Hematopoietic multipotent progenitor cell treated with erythropoietin and hydrocortisone succinate and interleukin-3 and kit ligand, for 8 days (in vitro differentiated cells): Measurements from ENCODE around the gene IGSF21.
"Not testable (repeated sequence)": the region's sequence is repeated elsewhere in the genome, so short reads cannot be mapped to it uniquely, and the experiment has no call there.

Experiments used
- DNase-seq: peaks from one replicate; pipeline ENCODE4 v3.0.0-alpha.2; 2015

Gene IGSF21

DNA sequence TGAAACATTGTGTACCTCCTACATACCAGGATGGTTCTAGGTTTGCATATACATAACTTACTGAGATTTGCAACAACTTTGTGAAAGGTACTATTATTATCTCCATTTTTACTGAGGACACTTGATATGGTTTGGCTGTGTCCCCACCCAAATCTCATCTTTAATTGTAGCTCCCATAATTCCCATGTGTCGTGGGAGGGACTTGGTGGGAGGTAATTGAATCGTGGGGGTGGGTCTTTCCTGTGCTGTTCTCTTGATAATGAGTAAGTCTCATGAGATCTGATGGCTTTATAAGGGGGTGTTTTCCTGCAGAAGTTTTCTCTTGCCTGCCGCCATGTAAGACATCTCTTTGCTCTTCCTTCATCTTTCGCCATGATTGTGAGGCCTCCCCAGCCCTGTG, 40.1 kb downstream of the IGSF21 start:
- no peak for DNase-seq

DNA sequence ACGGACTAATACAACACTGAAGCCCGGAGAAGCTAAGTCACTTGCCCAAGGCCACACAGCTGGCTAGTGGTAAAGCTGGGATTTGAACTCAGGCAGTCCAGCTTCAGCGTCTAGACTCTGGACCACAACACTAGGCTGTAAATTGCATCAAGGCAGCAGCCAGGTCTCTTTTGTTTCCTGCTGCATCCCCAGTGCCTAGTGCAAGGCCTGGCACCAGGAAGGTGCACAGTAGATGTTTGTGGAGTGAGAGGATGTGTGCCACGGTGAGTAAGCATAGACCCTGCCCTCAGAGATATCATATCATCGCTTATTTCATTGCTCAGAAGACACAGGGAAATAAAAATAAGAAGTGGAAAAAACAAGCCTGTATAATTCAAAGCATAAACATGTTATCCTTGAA, 40.9 kb downstream of the IGSF21 start:
- no peak for DNase-seq

DNA sequence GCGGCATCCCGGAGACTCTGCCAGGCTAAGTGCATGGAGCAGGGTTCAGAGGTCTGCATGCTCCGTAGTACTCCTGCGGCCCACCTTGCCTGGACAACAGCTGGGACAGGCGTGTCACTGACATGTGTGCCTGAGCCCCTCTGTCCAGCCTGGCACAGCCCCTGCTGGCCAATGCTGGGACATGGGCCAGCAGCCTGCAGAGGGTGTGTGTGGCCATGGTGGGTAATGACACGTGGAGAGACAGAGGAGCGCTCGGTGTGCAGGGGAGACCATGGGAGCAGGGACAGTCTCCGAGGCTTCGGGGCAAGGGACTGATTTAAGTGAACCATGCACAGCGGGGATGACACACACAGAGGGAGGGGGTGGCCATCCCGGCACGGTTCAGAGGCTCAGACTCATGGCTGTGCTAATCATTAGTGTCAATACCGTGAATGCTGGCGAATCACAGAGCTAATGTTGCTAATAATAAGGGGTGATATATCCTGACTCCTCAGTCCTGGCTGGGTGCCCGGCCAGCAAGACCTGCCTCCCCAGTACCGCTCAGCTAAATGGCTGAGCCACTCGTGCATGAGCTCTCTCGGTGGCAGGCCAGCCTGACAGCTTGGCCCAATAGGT, 41.5 kb downstream of the IGSF21 start:
- no peak for DNase-seq

DNA sequence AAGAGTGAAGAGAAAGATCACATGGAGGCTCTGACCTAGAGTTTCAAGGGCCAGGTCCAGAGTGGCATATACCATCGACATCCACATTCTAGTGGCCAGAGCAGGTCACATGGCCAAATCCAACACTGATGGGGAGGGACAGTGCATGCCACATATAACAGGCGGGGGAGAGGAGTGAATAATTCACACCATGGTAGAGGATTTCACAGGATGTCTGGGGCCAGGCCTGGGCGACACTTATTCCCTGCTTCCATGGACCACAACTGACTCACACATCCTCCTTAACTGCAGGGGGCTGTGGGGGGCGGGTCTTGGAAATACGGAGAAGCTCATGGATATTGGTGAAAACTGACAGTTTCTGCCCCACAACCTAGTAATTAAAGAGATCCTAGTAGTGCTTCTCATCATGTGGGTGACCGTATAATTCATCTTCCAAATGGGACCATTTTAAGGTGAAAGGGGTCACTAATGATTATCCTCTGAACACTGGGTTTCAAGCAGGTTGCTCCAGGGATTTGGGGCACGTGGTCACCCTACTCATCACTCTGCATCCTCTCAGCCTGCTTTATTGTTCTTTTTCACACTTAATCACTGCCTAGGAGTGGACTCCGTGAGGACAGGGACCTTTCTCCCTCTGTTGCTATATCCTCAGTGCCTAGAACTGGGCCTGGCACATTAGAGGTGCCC, 44.0 kb downstream of the IGSF21 start:
- DNase-seq: no peak

DNA sequence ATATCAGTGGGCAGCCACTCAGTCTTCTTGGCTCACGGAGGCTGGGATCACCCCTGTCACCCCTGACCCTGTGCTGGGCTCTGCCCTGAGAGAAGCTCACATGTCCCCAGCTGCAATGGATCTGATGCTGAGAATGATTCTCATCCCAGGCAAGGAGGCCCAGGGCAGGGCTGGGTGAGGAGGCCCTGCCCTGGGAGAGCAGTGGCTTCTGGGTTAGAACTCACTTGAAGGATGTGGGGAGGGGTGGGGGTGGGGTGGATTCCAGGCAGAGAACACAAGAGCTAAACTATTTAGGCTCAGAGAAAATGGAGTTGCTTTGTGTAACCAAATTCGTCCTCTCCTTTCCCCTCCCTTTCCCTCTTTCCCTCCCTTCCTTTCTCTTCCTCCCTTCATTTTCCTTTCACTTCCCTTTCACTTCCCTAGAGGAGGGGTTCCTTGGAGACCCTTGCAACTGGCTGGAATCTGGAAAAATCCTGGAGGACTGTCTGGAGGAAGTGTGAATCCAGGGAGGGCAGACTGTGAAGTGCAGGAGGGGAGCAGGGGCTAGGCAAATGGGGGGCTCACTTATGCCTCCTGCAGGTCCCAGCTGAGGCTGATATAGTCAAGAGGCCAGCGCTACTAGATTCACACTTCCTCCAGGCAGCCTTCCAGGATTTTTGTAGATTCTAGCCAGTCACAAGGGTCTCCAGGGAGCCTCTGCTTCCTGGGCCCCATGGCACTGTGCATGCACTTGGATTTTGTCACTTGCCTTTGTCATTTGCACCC, 47.0 kb downstream of the IGSF21 start:
- no peak for DNase-seq

DNA sequence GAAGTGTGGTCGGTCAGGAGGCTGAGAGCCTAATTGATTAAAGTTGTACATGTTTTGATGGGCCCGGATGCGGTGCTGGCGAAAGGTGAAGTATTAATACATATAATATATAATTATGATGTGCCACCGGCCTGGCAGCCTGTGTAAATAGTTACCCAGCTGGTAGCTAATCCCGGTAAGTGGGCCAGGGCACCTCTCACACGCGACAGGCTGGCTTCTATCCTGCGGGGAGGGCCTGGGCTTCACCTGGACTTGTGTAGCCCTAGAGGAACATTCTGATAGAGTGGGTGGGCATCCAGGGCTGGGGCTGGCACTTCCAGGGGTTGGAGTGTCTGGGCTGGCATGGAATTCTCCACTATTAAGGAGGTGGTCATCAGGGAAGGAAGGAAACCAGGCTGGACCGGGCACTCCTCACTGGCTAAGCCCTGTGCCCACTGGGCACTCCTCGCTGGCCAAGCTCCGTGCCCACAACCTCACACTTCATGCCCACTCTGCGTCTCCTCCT, 48.3 kb downstream of the IGSF21 start:
- DNase-seq: no peak

DNA sequence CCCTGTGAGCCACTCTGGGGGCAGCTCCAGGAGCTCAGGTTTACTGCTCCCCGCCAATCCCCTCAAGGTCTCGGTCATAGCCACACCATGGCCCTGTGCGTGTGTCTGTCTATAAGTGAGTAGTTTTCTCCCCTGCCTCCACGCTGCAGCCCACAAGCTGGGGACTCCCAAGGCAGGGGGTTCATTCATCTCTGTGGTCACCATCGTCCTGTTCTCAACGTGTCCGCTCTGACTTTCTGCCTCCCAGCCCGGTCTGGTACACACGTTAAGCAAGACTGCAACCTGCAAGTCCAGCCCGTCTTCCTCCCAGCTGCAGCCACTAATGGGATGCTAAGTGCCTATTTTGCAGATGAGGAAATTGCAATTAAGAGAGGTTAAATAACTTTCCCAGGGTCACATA, 49.8 kb downstream of the IGSF21 start:
- DNase-seq: no peak

DNA sequence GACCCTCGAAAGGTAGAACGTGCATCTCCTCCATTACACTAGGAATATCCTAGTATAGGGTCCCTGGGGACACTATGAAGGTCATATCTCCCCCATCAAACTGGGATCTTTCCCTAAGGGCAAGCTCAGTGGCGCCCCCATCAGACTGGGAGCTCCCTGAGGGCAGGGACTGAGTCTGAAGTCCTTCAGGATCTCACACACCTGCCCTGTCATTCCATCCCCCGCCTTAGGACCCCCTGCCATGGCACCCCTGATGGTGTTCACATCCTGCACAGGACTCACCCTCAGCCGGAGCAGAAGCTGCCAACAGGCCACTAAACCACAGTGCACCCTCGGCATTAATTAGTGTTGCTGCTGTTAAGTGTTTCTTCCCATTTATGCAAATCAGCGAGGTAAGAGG, 50.4 kb downstream of the IGSF21 start:
- no peak for DNase-seq

DNA sequence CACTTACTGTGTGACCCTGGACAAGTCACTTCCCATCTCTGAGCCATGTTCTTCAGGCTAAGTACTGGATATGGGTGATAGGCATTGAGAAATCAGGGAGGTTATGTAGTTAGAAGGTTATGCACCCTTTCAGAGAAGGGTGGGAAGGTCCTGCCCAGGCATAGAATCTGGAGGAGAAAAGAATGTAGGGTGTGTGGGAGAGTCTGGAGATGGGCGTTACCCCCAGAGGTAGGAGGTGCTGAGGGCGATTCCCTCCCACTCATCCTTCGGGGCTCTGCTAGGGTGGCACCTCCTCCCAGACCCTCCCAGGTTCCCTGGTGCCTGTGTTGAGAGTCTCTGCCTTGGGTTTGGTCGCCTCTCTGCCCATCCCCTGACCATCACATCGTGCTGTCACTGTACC, 51.1 kb downstream of the IGSF21 start:
- DNase-seq: no peak

DNA sequence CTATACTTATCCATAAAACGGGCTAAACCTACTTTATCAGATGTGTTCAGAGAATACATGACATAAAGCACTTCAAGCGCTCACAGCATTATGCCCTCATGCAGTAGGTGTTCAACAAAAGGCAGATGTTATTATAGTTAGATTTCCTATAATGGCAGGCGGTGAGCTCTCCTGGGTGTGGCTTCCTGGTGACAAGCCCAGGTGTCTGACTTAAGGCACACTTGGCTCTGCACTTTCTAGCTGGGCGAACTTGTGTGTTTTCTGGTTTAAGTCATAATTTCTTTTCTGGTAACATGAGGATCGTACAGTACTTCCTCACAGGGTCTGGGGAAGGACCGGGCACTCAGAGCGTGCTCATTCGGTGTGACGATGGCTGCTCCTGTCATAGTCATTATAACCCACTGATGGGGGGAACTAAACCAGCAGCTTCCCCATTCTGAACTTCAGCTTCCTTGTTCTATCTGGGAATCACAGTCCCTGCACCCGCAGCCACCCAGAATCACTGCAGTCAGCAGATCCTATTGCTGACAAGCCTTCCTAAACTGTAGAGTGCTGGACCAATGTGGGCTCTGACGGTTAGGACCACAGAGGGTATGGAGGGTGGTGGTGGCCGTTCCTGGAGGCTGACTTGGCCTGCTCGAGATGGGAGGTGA, 52.8 kb downstream of the IGSF21 start:
- DNase-seq: no peak

DNA sequence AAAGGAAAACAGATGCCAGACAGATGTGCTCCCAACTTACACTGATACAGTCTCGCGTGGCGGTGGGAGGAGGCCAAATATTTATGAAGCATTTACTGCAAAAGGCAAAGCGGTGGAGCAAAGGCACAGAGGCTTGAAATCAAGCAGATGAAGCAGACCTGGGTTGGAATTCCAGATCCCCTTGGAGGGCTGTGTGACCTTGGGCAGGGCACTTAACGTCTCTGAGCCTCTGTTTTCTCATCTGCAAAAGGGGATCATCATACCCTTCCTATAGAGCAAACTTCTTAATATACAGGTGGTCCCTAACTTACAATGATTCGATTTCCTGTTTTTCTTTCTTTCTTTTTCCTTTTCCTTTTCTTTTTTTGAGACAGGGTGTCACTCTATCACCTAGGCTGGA, 54.1 kb downstream of the IGSF21 start:
- DNase-seq: no peak

DNA sequence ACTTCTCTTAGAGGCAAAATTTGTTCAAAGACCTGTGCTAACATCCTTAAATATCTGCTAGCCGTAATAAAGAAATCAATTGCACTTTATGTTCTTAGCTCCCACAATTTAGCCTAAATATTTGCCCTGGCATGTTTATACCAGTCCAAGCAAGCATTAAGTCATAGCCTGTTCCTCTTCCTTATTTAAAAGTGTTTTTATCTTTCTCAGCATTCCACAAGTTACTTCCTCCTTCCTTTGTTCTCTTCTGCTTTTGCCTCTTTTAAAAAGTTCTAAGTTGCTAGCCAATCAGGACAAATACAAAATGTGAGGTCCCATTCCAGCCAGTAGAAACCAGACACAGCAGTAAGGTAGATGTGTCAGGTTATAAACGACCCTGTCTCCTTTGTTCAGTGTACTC, 58.0 kb downstream of the IGSF21 start:
- not testable (repeated sequence) for DNase-seq

DNA sequence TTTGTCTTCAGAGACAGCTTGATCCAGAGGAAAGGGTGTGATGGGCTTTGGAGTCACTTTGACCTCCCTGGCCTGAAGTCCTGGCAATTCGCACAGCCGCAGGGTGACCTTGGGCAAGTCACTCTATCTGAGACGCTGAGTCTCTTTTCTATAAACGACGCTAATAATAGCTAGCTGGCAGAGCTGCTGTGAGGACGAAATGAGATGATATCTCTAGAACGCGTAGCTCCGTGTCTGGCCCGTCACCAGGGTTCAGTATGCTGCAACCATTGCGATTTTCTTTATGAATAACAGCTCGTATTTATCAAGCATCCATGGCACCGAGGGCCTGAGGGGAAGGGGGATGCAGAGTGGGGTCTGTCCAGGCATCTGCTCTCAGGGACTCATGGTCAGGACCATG, 58.7 kb downstream of the IGSF21 start:
- DNase-seq: no peak

DNA sequence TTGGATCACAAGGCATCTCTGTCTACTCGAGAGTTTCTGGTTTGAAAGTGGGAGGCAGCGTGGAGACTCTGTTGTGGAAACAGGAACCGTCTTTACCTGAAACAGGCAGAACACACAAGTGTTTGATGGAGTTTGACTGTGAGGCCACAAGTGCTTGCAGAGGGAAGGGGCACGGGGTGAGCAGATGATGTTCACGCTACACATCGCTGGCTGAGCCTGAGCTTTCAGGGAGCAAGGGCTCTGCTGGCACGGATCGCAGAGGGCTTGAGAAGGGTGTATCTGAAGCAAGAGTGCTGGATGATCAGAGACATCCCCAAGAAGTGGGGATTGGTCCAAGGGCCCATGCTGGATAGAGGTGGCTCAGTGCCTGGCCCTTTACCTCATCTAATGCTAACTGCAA, 59.3 kb downstream of the IGSF21 start:
- DNase-seq: no peak

DNA sequence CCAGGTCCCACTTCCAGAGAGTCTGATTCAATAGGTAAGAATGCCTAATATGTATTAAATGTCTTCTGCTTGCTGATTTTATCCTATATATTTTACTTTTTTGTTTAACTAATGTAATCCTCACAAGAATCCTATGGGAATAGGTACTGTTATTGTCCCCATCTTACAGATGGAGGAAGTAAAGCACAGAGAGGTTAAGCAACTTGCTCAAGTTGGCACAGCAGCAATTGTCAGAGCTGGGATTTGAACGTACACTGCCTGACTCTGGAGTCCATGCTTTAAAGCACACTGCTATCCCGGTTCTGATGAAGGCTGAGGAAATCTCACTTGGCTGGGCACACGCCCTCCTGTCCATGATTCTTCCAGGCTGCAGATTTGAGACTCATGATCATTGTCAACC, 62.8 kb downstream of the IGSF21 start:
- no peak for DNase-seq

DNA sequence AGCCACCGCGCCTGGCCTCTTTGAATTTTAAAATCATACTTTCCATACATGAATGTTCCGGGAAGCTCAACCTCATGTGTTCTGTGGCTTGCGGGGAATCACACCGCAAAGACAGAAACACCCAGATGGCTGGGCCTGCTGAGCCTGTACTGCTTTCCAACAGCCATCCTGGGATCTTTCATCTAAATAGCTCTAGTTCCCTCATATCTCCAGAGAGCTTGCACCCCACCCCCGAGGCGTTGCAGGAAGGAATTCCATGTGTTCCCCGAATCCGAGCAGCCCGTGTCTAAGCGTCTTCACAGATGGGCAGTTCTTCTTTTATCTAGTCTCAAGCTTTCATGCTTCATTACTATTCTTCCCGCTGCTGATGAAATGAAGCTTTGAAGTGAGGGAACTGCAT, 66.4 kb downstream of the IGSF21 start:
- DNase-seq: no peak

DNA sequence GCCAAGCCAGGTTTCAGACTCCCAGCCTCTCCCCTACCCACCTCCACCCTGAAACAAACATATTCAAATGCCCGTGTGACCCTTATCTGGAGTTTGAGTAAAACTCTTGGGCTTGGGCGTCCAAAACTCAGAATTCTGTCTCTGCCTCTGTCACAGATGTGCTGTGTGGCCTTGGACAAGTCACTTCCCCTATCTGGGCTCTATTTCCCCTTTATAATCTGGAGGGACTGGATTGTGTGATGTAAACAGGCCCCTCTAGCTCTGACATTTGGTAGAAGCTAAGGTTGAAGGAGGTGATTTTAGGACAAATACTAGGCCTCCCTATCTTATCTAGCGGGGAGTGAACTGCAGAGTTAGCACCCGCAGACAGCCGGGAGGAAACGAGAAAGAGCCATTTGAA, 67.5 kb downstream of the IGSF21 start:
- no peak for DNase-seq

DNA sequence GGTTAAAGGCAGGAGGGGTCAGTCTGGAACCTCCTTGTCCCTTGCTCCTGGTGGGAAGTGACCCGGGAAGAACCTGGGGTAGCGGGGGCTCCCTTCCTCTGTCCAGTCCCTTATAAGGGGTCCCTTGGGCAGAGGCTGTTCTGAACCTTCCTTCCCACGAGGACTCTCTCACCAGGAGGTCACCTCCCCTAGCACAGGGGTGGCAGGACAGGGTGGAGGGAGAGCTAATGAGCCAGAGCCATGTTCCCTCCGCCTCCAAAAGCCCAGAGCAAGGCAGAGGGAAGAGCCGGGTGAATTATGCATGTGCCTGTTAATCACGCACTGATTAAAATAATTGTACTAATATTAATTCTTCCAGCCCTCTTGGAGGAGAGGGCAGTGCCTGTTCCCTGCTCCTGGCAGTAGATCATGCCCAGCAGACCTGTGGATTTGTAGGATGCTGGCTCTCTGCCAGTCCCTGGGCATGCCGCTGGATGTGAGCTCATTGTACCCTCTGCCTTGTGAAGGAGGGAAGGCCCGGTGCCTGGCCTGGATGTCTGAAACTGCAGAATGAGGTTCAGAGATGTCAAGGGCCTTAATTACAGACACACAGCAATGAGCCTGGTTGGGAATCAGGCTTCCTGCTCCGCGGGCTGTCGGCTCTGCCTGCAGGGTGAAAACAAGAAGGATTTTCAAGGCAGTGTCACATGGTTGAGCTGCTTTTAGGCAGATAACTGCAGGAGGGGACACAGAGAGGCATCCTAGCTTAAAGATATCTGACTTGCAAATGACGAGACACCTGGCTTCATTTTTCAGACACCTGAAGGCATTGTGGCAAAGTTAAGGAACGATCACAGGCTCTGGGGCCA, 68.2 kb downstream of the IGSF21 start:
- no peak for DNase-seq

DNA sequence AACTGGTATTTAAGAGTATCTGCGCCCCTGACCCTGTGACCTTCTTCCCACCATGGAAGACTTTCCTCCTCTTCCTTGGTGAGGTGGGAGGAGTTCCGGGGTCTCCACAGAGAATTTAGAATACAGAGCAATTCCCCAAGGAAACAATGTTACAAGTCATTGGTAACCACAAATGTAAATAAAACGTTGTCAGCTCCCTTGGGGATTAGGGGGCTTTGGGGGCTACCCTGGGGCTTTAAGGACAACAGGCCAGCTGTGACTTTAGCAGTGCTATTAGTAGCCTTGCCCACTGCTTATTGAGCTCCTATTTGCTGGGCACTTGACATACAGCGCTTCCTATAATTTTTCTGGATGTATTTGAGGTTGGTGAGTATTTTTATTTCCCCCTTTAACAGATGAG, 69.0 kb downstream of the IGSF21 start:
- DNase-seq: no peak

DNA sequence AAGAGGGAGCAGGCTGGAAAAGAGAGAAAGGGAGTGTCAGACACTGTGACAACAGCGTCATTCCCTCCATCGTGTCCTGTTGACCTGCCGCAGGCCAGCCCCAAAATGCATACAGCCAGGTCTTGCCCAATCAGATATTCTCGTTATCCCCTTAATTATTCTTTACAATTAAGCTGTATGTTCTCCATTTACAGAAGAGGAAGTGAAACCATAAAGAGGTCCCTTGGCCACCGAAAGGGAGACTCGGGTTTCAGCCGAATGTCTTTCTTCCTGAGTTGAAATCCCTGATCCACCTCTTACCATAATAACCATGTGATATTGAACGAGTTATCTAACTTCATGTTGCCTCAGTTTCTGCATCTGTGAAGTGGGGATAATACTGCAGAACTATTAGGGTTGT, 70.5 kb downstream of the IGSF21 start:
- DNase-seq: no peak

DNA sequence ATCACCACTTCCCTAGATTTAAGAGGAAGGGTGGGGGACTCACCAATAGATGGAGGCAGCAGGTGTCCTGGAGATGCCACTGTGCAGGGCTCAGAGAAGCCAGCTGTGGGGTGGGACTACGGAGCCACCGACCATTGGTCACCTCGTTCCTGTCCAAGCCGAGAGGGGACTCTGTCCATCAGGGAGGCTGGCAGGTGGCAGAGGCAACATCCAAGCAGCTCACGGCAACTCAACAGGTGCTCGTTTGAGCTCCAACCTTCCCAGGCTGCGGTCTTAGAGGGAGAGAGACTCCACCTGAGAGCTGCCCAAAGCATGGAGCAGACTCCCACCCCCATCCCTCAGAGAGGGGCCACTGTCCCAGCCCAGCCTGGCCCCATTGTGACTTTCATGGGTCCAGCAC, 71.4 kb downstream of the IGSF21 start:
- DNase-seq: no peak

DNA sequence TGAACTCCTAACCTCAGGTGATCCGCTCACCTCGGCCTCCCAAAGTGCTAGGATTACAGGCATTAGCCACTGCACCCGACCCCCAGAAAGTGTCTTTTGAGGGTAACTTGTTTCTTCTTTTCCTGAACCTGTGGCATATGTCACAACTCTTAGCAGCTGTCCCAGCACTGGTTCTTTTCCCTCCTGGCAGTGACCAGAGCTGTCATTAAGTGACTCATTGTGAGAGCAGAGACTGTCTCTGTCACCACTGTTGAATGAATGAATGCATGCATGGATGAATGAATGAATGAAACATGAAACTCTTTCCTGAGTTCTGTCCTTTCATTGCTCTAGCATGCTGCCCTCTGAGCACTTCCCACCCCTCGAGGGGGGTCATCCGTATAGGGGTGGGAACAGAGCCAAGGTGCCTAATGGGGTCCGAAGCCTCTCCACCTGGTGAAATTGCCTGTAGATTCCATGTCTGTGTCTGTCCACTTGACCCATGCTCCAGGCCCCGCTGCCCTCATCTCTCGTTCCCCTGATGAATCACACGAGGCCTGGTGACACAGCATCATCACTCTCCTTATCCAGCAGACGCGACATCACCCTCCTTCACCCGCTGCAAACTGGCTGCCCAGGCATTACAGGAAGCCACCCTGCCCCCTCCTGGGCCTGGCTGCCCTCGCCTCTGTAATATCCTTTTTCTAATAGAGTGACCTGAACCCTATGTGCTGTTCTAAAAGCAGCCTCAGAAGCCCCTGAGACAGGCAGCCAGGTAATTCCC, 75.0 kb downstream of the IGSF21 start:
- DNase-seq: no peak
